ENCODE measurements around the gene SLCO3A1.

SLCO3A1 gene

GRCh38 chr15:92159481-92159880 lies 306.0 kb downstream of the SLCO3A1 start:
- TF ChIP-seq, protein P1, sequence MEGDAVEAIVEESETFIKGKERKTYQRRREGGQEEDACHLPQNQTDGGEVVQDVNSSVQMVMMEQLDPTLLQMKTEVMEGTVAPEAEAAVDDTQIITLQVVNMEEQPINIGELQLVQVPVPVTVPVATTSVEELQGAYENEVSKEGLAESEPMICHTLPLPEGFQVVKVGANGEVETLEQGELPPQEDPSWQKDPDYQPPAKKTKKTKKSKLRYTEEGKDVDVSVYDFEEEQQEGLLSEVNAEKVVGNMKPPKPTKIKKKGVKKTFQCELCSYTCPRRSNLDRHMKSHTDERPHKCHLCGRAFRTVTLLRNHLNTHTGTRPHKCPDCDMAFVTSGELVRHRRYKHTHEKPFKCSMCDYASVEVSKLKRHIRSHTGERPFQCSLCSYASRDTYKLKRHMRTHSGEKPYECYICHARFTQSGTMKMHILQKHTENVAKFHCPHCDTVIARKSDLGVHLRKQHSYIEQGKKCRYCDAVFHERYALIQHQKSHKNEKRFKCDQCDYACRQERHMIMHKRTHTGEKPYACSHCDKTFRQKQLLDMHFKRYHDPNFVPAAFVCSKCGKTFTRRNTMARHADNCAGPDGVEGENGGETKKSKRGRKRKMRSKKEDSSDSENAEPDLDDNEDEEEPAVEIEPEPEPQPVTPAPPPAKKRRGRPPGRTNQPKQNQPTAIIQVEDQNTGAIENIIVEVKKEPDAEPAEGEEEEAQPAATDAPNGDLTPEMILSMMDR (conservative IDR thresholded peaks at IDR 0.05; ENCODE audit: control insufficient read depth, insufficient read depth, low read depth, low read length) = no peak
- no peak for DNase-seq (ENCODE audit: low read depth)
- no peak overlapping the region for H3K4me3 ChIP-seq (ENCODE audit: control insufficient read depth, low read depth, low read length)

DNA sequence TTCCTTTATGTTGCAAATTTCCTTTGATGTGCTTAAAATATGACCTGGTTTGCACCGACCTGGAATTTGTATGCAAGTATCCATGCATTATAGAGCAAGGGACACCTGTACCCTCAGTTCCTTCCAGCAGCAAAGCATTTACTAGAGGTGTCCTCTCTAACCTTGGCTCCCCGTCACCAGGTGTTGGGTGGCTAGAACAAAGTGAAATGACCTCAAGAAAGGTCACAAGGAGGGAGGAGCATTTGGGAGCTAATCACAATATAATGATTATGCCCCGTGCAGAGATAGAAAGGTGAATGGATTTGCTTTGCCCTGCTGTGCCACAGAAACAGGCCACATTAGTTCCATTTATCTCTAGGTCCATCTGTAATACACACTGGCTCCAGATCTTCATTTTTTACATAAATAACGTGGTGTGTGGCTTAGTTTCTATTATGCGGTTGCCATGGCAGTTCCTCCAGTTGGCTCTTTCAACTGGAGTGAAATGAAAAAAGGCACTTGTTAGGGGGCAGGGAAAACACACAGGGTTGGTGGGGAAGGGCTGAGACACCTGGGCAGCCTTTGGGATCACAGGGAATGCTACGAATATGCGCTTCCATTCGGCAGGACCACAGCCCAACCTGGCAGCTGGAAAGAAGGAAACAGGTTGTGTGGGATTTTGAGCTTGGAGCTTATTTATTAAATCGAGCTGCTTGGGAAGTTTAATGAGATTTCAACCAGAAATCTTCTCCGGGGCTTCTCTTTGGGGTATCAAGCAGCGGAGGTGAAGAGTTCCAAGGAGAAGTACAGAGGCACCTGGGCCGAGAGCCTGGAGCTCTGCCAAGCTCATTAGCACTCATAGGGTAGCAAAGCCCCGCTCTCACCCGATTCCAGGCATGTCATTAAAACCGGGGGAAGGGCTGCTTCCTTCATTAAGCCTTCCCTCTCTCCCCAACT lies 306.7 kb downstream of the SLCO3A1 start:
- TF ChIP-seq, protein P1 (conservative IDR thresholded peaks at IDR 0.05; ENCODE audit: control insufficient read depth, insufficient read depth, low read depth, low read length) = no peak
- H3K4me3 ChIP-seq (ENCODE audit: control insufficient read depth, low read depth, low read length) = no peak overlapping the region
- DNase-seq (ENCODE audit: low read depth) = no peak

GRCh38 chr15:92161039-92161670 lies 307.6 kb downstream of the SLCO3A1 start:
- DNase-seq (ENCODE audit: low read depth) = no peak
- no peak overlapping the region for H3K4me3 ChIP-seq (ENCODE audit: control insufficient read depth, low read depth, low read length)
- TF ChIP-seq, protein P1 (conservative IDR thresholded peaks at IDR 0.05; ENCODE audit: control insufficient read depth, insufficient read depth, low read depth, low read length) = no peak

DNA sequence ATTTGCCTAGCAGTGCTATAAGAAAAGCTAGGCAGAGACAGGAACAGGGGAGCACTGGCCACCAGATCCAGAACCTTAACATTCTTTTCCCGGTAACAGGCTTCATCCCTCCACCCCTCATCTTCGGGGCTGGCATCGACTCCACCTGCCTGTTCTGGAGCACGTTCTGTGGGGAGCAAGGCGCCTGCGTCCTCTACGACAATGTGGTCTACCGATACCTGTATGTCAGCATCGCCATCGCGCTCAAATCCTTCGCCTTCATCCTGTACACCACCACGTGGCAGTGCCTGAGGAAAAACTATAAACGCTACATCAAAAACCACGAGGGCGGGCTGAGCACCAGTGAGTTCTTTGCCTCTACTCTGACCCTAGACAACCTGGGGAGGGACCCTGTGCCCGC lies 309.1 kb downstream of the SLCO3A1 start:
- DNase-seq (ENCODE audit: low read depth) = no peak
- TF ChIP-seq, protein P1 (conservative IDR thresholded peaks at IDR 0.05; ENCODE audit: control insufficient read depth, insufficient read depth, low read depth, low read length) = no peak
- no peak overlapping the region for H3K4me3 ChIP-seq (ENCODE audit: control insufficient read depth, low read depth, low read length)

DNA sequence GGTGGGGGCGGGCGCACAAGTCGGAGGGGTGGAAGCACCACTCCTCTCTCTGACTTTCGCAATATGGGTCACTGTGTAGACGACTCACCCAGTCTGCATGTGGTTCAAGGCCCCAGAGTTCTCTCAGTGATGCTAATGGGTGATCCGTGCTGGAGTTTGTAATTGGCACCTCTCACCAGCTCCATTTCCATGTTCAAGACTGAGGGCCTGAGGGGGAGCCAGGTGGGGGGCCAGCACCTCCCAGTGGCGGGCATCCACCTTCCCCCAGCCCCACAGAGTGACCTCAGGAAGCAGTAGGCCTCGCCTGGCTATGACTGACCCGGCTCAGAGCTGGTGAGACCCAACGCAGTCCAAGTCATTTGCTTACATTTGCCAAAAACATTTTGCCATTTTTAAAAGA lies 310.1 kb downstream of the SLCO3A1 start:
- TF ChIP-seq, protein P1 (conservative IDR thresholded peaks at IDR 0.05; ENCODE audit: control insufficient read depth, insufficient read depth, low read depth, low read length) = no peak
- DNase-seq (ENCODE audit: low read depth) = peak; percentile 28
- H3K4me3 ChIP-seq (ENCODE audit: control insufficient read depth, low read depth, low read length) = no peak overlapping the region

DNA sequence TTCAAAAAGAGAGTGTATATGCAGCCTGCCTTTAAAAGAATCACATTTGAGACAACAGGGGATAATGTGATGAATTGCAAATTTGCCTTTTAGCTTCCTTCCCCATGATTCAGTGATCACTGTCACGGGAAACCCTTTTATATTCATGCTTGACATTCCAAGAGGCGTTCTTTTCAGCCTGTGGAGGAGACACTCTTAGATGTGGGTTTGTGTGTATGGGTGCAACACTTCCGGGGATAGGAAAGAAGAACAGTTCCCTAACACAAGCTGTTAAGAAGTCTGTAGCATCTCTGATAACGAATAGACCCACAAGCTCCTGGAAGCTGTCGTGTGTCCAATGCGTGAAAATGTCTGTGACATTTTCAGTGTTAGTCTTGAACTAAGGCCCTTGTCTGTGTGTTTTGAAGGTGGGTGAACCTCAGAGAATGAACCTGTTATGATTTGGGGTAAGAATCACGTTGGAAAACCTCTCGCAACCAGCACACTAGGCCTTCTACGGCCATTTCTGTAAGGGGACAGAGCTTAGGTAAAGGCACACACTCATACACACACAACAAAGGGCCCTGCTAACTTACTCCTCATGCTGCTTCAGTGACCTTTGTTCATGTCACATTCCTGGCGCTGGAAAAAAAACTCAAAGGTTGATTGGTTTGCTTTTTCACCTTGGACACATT lies 311.0 kb downstream of the SLCO3A1 start:
- DNase-seq (ENCODE audit: low read depth) = no peak
- H3K4me3 ChIP-seq (ENCODE audit: control insufficient read depth, low read depth, low read length) = no peak overlapping the region
- TF ChIP-seq, protein P1 (conservative IDR thresholded peaks at IDR 0.05; ENCODE audit: control insufficient read depth, insufficient read depth, low read depth, low read length) = no peak

All from fibroblast of mammary gland (primary cell).